ENCODE data around the gene GOLGA2. TPM values are rescaled to one million over a fixed set of nuclear protein-coding genes. Genes with fewer than 3 reads are reported as not detected.
A peak's percentile ranks its signal among the peaks of the same experiment; 100 is the strongest.

Gene GOLGA2
- total RNA-seq, 1 donor from 2014 or later = 25.2 TPM

GRCh38 chr9:128222880-128223670 lies 52.7 kb downstream of the GOLGA2 start:
- H3K79me2 ChIP-seq (ENCODE audit: low read depth) = no peaks in the 10 kb centered on the region
- no peaks in the 10 kb centered on the region for H3K4me1 ChIP-seq
- peaks cover 26% of the 10 kb centered on the region for H3K36me3 Mint-ChIP-seq
- no peaks in the 10 kb centered on the region for H3K36me3 ChIP-seq
- H3K4me2 ChIP-seq = no peak overlapping the region
- peaks cover 17% of the 10 kb centered on the region for H4K20me1 ChIP-seq (ENCODE audit: low read depth)
- H3K27me3 ChIP-seq = no peaks in the 10 kb centered on the region
- no peak overlapping the region for H3K27ac ChIP-seq
- no peaks in the 10 kb centered on the region for H3K9me3 Mint-ChIP-seq
- H3K4me3 ChIP-seq = no peak overlapping the region
- DNase-seq (ENCODE audit: low spot score) = no peak
- no peak overlapping the region for H3K9ac ChIP-seq
- H3K9me3 ChIP-seq (ENCODE audit: low read depth) = no peaks in the 10 kb centered on the region
- no peak overlapping the region for H3K27ac Mint-ChIP-seq
- TF ChIP-seq EZH2phosphoT487 (IDR thresholded peaks at IDR 0.05) = no peak
- no peak for TF ChIP-seq EZH2 (IDR thresholded peaks at IDR 0.05)
- no peak for TF ChIP-seq CTCF (IDR thresholded peaks at IDR 0.05)
- peaks cover 9% of the 10 kb centered on the region for H3F3A ChIP-seq (ENCODE audit: low read depth)
- no peak overlapping the region for H2AFZ ChIP-seq (replicated peaks)
- no peaks in the 10 kb centered on the region for H3K27me3 Mint-ChIP-seq (ENCODE audit: insufficient read depth, low read depth)
- peaks cover 19% of the 10 kb centered on the region for H3K4me1 Mint-ChIP-seq
- no peak overlapping the region for H3K4me3 Mint-ChIP-seq

GRCh38 chr9:128222026-128222425 lies 53.8 kb downstream of the GOLGA2 start:
- Mint-ChIP-seq H3K4me1 (peaks cover 19% of the 10 kb centered on the region), H3K36me3 (peaks cover 23% of the 10 kb centered on the region), H3K27ac (peak overlapping the region; percentile 78), H3K27me3 (ENCODE audit: insufficient read depth, low read depth) (no peaks in the 10 kb centered on the region), H3K4me3 (peak overlapping the region; percentile 62), H3K9me3 (no peaks in the 10 kb centered on the region)
- Histone ChIP-seq H3K9me3 (ENCODE audit: low read depth) (no peaks in the 10 kb centered on the region), H3K27ac (no peak overlapping the region), H3F3A (ENCODE audit: low read depth) (peaks cover 14% of the 10 kb centered on the region), H3K9ac (no peak overlapping the region), H3K27me3 (no peaks in the 10 kb centered on the region), H3K4me3 (no peak overlapping the region), H3K4me1 (no peaks in the 10 kb centered on the region), H3K79me2 (ENCODE audit: low read depth) (no peaks in the 10 kb centered on the region), H3K4me2 (no peak overlapping the region), H3K36me3 (no peaks in the 10 kb centered on the region), H2AFZ (replicated peaks) (no peak overlapping the region), H4K20me1 (ENCODE audit: low read depth) (peaks cover 23% of the 10 kb centered on the region)
- TF ChIP-seq EZH2 (IDR thresholded peaks at IDR 0.05) = no peak
- TF ChIP-seq CTCF (IDR thresholded peaks at IDR 0.05) = no peak
- TF ChIP-seq EZH2phosphoT487 (IDR thresholded peaks at IDR 0.05) = no peak
- DNase-seq (ENCODE audit: low spot score) = no peak

GRCh38 chr9:128219831-128220230 lies 56.0 kb downstream of the GOLGA2 start:
- H3K9me3 ChIP-seq (ENCODE audit: low read depth) = no peaks in the 10 kb centered on the region
- H3K9me3 Mint-ChIP-seq = no peaks in the 10 kb centered on the region
- no peak overlapping the region for H3K9ac ChIP-seq
- no peak overlapping the region for H3K27ac Mint-ChIP-seq
- no peaks in the 10 kb centered on the region for H3K36me3 ChIP-seq
- H3K27ac ChIP-seq = no peak overlapping the region
- peaks cover 20% of the 10 kb centered on the region for H3K36me3 Mint-ChIP-seq
- H3K27me3 Mint-ChIP-seq (ENCODE audit: insufficient read depth, low read depth) = peaks cover 7% of the 10 kb centered on the region
- no peaks in the 10 kb centered on the region for H3K27me3 ChIP-seq
- H3K4me1 ChIP-seq = no peaks in the 10 kb centered on the region
- peaks cover 43% of the 10 kb centered on the region for H4K20me1 ChIP-seq (ENCODE audit: low read depth)
- DNase-seq (ENCODE audit: low spot score) = no peak
- H3K4me3 ChIP-seq = no peak overlapping the region
- peaks cover 31% of the 10 kb centered on the region for H3K4me1 Mint-ChIP-seq
- no peak overlapping the region for H2AFZ ChIP-seq (replicated peaks)
- H3K79me2 ChIP-seq (ENCODE audit: low read depth) = no peaks in the 10 kb centered on the region
- no peak overlapping the region for H3K4me3 Mint-ChIP-seq
- peaks cover 14% of the 10 kb centered on the region for H3F3A ChIP-seq (ENCODE audit: low read depth)
- H3K4me2 ChIP-seq = no peak overlapping the region
- no peak for TF ChIP-seq EZH2 (IDR thresholded peaks at IDR 0.05)
- TF ChIP-seq CTCF (IDR thresholded peaks at IDR 0.05) = no peak
- TF ChIP-seq EZH2phosphoT487 (IDR thresholded peaks at IDR 0.05) = no peak

Data from neural progenitor cell (in vitro differentiated cells).